HEK293 (cell line): Measurements from ENCODE around the gene CCDC175.

ENCODE experiments used
- FEZF1 ChIP-seq: fragments of 450-650 bp; formaldehyde crosslinking; IDR thresholded peaks from 2 replicates; pipeline ENCODE4 v1.5.1; 2016; ENCODE audit warnings: missing biosample characterization, missing genetic modification characterization
- HOXA7 ChIP-seq: sonication (generic); formaldehyde crosslinking; IDR thresholded peaks from 2 replicates; pipeline ENCODE4 v1.8.1; 2022; ENCODE audit warnings: missing genetic modification reagents, borderline replicate concordance
- IKZF3 ChIP-seq: fragments of 450-650 bp; IDR thresholded peaks from 2 replicates; pipeline ENCODE4 v1.5.0; 2018; ENCODE audit warnings: missing biosample characterization, mild to moderate bottlenecking, missing genetic modification characterization, moderate library complexity
- MYNN ChIP-seq: fragments of 450-650 bp; formaldehyde crosslinking; IDR thresholded peaks from 2 replicates; pipeline ENCODE4 v1.5.1; 2016; ENCODE audit warnings: missing biosample characterization, missing genetic modification characterization, borderline replicate concordance
- PRDM6 ChIP-seq: fragments of 450-650 bp; formaldehyde crosslinking; IDR thresholded peaks from 2 replicates; pipeline ENCODE4 v1.5.1; 2017; ENCODE audit warnings: missing biosample characterization, missing genetic modification characterization
- TRIM28 ChIP-seq: IDR thresholded peaks from 2 replicates; pipeline ENCODE4 v1.6.1; 2011; ENCODE audit warnings: low read length, control low read depth, borderline replicate concordance
- ZBTB10 ChIP-seq: fragments of 450-650 bp; formaldehyde crosslinking; IDR thresholded peaks from 2 replicates; pipeline ENCODE4 v1.5.1; 2016; ENCODE audit warnings: missing biosample characterization, missing genetic modification characterization
- ZNF140 ChIP-seq: fragments of 450-650 bp; formaldehyde crosslinking; IDR thresholded peaks from 2 replicates; pipeline ENCODE4 v1.5.1; 2016; ENCODE audit warnings: missing biosample characterization, missing genetic modification characterization
- ZNF169 ChIP-seq: fragments of 450-650 bp; formaldehyde crosslinking; IDR thresholded peaks from 2 replicates; pipeline ENCODE4 v1.5.1; 2016; ENCODE audit warnings: missing biosample characterization, missing genetic modification characterization
- ZNF174 ChIP-seq: fragments of 450-650 bp; formaldehyde crosslinking; IDR thresholded peaks from 2 replicates; pipeline ENCODE4 v1.5.0; 2017; ENCODE audit warnings: missing biosample characterization, mild to moderate bottlenecking, missing genetic modification characterization
- ZNF221 ChIP-seq: fragments of 450-650 bp; formaldehyde crosslinking; IDR thresholded peaks from 2 replicates; pipeline ENCODE4 v1.5.1; 2017; ENCODE audit warnings: missing biosample characterization, missing genetic modification characterization, borderline replicate concordance
- ZNF23 ChIP-seq: fragments of 450-650 bp; formaldehyde crosslinking; IDR thresholded peaks from 2 replicates; pipeline ENCODE4 v1.5.1; 2016; ENCODE audit warnings: missing biosample characterization, missing genetic modification characterization, borderline replicate concordance
- ZNF24 ChIP-seq: fragments of 450-650 bp; formaldehyde crosslinking; IDR thresholded peaks from 2 replicates; pipeline ENCODE4 v1.5.1; 2016; ENCODE audit warnings: missing biosample characterization, missing genetic modification characterization
- ZNF274 ChIP-seq, 2 experiments: fragments of 200-500 bp in 1 of 2; fragments of 450-650 bp in 1 of 2; sonication (Bioruptor generic) in 1 of 2; formaldehyde crosslinking in 1 of 2; IDR thresholded peaks; 2 replicates each; pipeline versions ENCODE4 v1.5.1 to v1.6.1; 2014 to 2016; ENCODE audit warnings: borderline replicate concordance in 1 of 2, inconsistent platforms in 1 of 2, low read length in 1 of 2, missing biosample characterization in 1 of 2, missing genetic modification characterization in 1 of 2
- ZNF324 ChIP-seq: fragments of 450-650 bp; formaldehyde crosslinking; IDR thresholded peaks from 2 replicates; pipeline ENCODE4 v1.5.1; 2016; ENCODE audit warnings: missing biosample characterization, missing genetic modification characterization
- ZNF366 ChIP-seq: fragments of 450-650 bp; formaldehyde crosslinking; conservative IDR thresholded peaks from 2 replicates; pipeline ENCODE4 v1.5.1; 2016; ENCODE audit warnings: missing biosample characterization, missing genetic modification characterization
- ZNF391 ChIP-seq: fragments of 450-650 bp; formaldehyde crosslinking; IDR thresholded peaks from 2 replicates; pipeline ENCODE4 v1.5.1; 2016; ENCODE audit warnings: low read depth, missing biosample characterization, missing genetic modification characterization, borderline replicate concordance
- ZNF48 ChIP-seq: fragments of 450-650 bp; formaldehyde crosslinking; IDR thresholded peaks from 2 replicates; pipeline ENCODE4 v1.5.1; 2016; ENCODE audit warnings: missing biosample characterization, missing genetic modification characterization
- ZNF501 ChIP-seq: fragments of 450-650 bp; formaldehyde crosslinking; IDR thresholded peaks from 2 replicates; pipeline ENCODE4 v1.5.1; 2016; ENCODE audit warnings: missing biosample characterization, missing genetic modification characterization
- ZNF518A ChIP-seq: fragments of 450-650 bp; formaldehyde crosslinking; conservative IDR thresholded peaks from 2 replicates; pipeline ENCODE4 v1.5.1; 2016; ENCODE audit warnings: low read depth, missing biosample characterization, missing genetic modification characterization
- ZNF544 ChIP-seq: fragments of 450-650 bp; formaldehyde crosslinking; IDR thresholded peaks from 2 replicates; pipeline ENCODE4 v1.5.0; 2017; ENCODE audit warnings: missing biosample characterization, missing genetic modification characterization
- ZNF561 ChIP-seq: fragments of 450-650 bp; IDR thresholded peaks from 2 replicates; pipeline ENCODE4 v1.5.1; 2018; ENCODE audit warnings: missing biosample characterization, missing genetic modification characterization, borderline replicate concordance
- ZNF624 ChIP-seq: fragments of 450-650 bp; formaldehyde crosslinking; IDR thresholded peaks from 2 replicates; pipeline ENCODE4 v1.5.1; 2017; ENCODE audit warnings: missing biosample characterization, missing genetic modification characterization
- ZNF626 ChIP-seq: fragments of 450-650 bp; sonication (Bioruptor Pico); formaldehyde crosslinking; IDR thresholded peaks from 2 replicates; pipeline ENCODE4 v1.5.1; 2018; ENCODE audit warnings: missing biosample characterization, missing genetic modification characterization, inconsistent platforms
- ZNF692 ChIP-seq: fragments of 450-650 bp; formaldehyde crosslinking; IDR thresholded peaks from 2 replicates; pipeline ENCODE4 v1.5.1; 2016; ENCODE audit warnings: missing biosample characterization, missing genetic modification characterization
- ZNF704 ChIP-seq: fragments of 450-650 bp; formaldehyde crosslinking; IDR thresholded peaks from 2 replicates; pipeline ENCODE4 v1.5.1; 2016; ENCODE audit warnings: missing biosample characterization, missing genetic modification characterization
- ZNF843 ChIP-seq: fragments of 450-650 bp; formaldehyde crosslinking; IDR thresholded peaks from 2 replicates; pipeline ENCODE4 v1.5.1; 2016; ENCODE audit warnings: missing biosample characterization, missing genetic modification characterization

Gene CCDC175

GRCh38 chr14:59576332-59577294 is at the start of gene CCDC175 (continued):
- TF ChIP-seq ZNF518A (no peak), ZNF704 (no peak), PRDM6 (no peak), ZNF324 (no peak), ZNF274 (IDR thresholded peaks at IDR 0.05; ENCODE audit: low read length) (no peak), ZNF274 (tag by site-specific recombination; IDR thresholded peaks at IDR 0.05; ENCODE audit: borderline replicate concordance) (no peak), TRIM28 (peak; percentile 58; the same call in 1 of the 2 replicates), ZNF48 (no peak), ZNF626 (tag by site-specific recombination) (no peak), ZBTB10 (tag by site-specific recombination) (peak; percentile 45; the same call in 1 of the 2 replicates), MYNN (tag by site-specific recombination) (no peak), ZNF624 (tag by site-specific recombination) (no peak), ZNF174 (tag by site-specific recombination) (no peak), ZNF501 (tag by site-specific recombination) (0 out of 2 replicates have a peak, but pooled peaks have one; percentile 38), ZNF221 (no peak), ZNF544 (tag by site-specific recombination) (no peak), ZNF843 (tag by site-specific recombination) (0 out of 2 replicates have a peak, but pooled peaks have one; percentile 16), HOXA7 (CRISPR knock-in tag) (no peak), ZNF169 (tag by site-specific recombination) (no peak), ZNF692 (tag by site-specific recombination) (no peak), IKZF3 (tag by site-specific recombination) (no peak), ZNF561 (tag by site-specific recombination) (peak; percentile 41; the same call in 1 of the 2 replicates), ZNF24 (tag by site-specific recombination) (no peak), ZNF140 (tag by site-specific recombination) (no peak), FEZF1 (tag by site-specific recombination) (no peak), ZNF391 (tag by site-specific recombination) (no peak), ZNF23 (tag by site-specific recombination) (no peak), ZNF366 (tag by site-specific recombination) (no peak)
